ENCODE measurements around the gene CPTP. TPM values are rescaled to one million over a fixed set of nuclear protein-coding genes. Genes with fewer than 3 reads are reported as not detected.
A peak's percentile ranks its signal among the peaks of the same experiment; 100 is the strongest.

CPTP gene
- total and polyA plus RNA-seq, 10 of the 15 experiments (the other 5 are each of a cell fraction or from before 2014, with no cell fraction given), result 0.06 to 24.3 (median 10.0) TPM

DNA sequence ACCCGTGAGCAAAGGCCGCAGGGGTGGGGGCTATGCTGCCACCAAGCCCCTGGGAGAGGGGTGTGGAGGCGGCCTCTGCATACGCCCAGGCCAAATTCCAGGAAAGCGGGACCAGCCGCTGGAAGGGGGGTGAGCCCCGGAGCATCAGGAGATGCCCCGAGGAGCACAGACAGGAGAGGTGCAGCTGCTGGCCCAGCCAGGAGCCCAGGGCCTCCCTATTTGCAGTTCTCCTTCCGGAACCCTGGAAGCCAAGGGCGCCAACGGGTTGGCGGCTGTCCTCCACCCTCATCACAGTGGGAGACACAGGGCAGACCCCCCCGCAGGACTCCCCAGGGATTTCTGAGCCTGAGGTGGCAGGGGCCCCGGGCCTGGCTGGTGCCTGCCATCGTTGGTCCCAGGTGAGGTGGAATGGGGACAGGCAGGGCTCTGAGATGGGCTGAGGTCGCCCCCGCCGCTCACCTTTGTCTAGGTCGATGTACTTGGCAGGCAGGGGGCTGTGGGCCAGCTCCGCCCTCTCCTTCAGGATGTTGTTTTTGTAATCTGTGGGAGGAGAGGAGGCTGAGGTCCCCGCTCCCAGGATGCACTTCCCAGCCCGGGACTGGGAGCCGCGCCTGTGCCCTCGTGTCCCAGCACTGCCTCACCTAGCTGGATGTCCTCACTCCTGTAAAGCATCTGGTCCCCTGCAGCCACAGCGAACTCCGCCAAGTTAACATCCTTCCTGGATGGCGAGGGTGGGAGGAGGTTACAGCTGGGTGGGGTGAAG, 29.0 kb downstream of the CPTP start (continued):
- TF ChIP-seq, protein P1, sequence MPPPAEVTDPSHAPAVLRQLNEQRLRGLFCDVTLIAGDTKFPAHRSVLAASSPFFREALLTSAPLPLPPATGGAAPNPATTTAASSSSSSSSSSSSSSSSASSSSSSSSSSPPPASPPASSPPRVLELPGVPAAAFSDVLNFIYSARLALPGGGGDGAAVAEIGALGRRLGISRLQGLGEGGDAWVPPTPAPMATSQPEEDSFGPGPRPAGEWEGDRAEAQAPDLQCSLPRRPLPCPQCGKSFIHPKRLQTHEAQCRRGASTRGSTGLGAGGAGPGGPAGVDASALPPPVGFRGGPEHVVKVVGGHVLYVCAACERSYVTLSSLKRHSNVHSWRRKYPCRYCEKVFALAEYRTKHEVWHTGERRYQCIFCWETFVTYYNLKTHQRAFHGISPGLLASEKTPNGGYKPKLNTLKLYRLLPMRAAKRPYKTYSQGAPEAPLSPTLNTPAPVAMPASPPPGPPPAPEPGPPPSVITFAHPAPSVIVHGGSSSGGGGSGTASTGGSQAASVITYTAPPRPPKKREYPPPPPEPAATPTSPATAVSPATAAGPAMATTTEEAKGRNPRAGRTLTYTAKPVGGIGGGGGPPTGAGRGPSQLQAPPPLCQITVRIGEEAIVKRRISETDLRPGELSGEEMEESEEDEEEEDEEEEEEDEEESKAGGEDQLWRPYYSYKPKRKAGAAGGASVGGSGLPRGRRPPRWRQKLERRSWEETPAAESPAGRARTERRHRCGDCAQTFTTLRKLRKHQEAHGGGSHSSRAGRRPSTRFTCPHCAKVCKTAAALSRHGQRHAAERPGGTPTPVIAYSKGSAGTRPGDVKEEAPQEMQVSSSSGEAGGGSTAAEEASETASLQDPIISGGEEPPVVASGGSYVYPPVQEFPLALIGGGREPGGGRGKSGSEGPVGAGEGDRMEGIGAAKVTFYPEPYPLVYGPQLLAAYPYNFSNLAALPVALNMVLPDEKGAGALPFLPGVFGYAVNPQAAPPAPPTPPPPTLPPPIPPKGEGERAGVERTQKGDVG (CRISPR knock-in tag; IDR thresholded peaks at IDR 0.05), result no peak

DNA sequence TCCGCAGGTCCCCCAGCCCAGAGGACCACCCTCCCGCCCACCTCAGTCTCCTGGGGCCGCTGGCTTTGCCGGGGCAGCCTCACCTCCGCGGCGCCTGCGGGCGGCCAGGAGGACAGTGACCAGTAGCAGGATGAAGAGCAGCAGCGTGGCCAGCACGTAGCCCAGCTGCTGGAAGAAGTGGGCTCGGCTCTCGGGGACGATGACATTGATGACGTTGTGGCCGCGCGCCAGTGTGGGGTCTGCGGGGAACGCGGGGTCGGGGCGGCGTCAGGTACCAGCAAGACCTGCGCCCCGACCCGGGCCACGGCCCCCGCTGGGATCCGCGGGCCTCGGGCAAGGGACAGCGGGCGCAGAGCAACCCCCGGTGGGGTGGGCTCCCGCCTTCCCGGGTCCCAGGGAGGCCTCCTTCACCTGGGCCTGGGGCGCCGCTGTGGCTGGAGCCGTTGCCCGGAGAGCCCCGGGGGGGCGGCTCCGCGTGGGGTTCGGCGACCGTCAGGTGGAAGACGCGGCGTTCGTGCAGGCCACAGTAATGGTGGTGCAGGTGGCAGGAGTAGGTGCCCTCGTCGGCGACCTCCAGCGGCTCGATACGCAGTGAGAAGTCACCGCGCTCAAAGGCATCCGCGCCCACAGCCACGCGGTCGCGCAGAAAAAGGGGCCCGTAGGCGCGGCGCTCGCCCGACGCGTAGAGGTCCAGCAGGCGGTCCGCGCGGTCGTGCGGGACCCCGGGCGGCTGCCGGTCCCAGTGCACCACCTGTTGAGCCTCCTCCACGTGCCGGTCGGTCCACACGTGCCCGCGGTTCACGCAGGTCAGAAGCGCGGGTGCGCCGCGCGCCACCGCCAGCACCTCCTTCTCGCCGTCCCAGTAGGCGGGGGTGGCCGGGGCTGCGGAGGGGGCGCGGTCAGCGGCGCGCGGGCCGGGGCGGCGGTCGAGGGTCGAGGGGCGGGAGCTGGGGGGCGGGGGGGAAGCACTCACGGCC, 30.0 kb downstream of the CPTP start:
- H3K79me2 ChIP-seq (ENCODE audit: control insufficient read depth, insufficient read depth, low read length), result no peaks in the 10 kb centered on the region
- H3K27ac ChIP-seq (ENCODE audit: control insufficient read depth, insufficient read depth), result no peak overlapping the region
- intact Hi-C loops (cut with micrococcal nuclease; ENCODE audit: unreplicated experiment) (no loop called here), in situ Hi-C loops (cut with MboI) (no loop called here)
- ChIA-PET POLR2A (no interaction called here), CTCF (no interaction called here), RAD21 (ENCODE audit: unreplicated experiment) (no interaction called here), SMC1A (ENCODE audit: uncharacterized antibody, unreplicated experiment) (no interaction called here)
- TF ChIP-seq BHLHE40 (IDR thresholded peaks at IDR 0.05; ENCODE audit: borderline replicate concordance in 1 of 2, low read depth in 2 of 2, low read length in 1 of 2) (peak in 1 of 2 experiments; percentile 72; a peak in 2 of 4 replicates), MYC (IDR thresholded peaks at IDR 0.05; ENCODE audit: insufficient read depth, insufficient read length, insufficient replicate concordance, low read length, severe bottlenecking) (no peak), EED (IDR thresholded peaks at IDR 0.05; ENCODE audit: low read depth) (no peak), JUND (IDR thresholded peaks at IDR 0.05; ENCODE audit: low read depth, low read length) (no peak), SUZ12 (IDR thresholded peaks at IDR 0.05; ENCODE audit: unreplicated experiment) (peak; percentile 62), STAT1 (conservative IDR thresholded peaks at IDR 0.05) (no peak), HDGF (IDR thresholded peaks at IDR 0.05) (no peak), CHD2 (IDR thresholded peaks at IDR 0.05; ENCODE audit: borderline replicate concordance, low read depth, low read length) (no peak)
- TF ChIP-seq, protein P2, sequence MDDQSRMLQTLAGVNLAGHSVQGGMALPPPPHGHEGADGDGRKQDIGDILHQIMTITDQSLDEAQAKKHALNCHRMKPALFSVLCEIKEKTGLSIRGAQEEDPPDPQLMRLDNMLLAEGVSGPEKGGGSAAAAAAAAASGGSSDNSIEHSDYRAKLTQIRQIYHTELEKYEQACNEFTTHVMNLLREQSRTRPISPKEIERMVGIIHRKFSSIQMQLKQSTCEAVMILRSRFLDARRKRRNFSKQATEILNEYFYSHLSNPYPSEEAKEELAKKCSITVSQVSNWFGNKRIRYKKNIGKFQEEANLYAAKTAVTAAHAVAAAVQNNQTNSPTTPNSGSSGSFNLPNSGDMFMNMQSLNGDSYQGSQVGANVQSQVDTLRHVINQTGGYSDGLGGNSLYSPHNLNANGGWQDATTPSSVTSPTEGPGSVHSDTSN (IDR thresholded peaks at IDR 0.05; ENCODE audit: insufficient replicate concordance, low read depth, low read length), result no peak
- no TSS peak for BruUV-seq (replicated peaks)
- no peaks in the 10 kb centered on the region for H3K9me3 ChIP-seq (replicated peaks; ENCODE audit: control insufficient read depth, insufficient read depth, low read length)
- no peak overlapping the region for H2AFZ ChIP-seq (ENCODE audit: control insufficient read depth, low read depth, low read length)
- H3K27me3 ChIP-seq (replicated peaks in 1 of 2; ENCODE audit: control insufficient read depth in 2 of 2, insufficient read depth in 2 of 2, low read length in 1 of 2), result peaks cover 0 to 3% of the 10 kb centered on the region in 2 experiments; a peak in 2 of 4 replicates
- H3K4me1 ChIP-seq (ENCODE audit: control insufficient read depth, insufficient read depth, low read length), result peaks cover 5% of the 10 kb centered on the region
- no peak for DNase-seq (ENCODE audit: low read depth, low spot score)
- no peak overlapping the region for H3K9ac ChIP-seq (ENCODE audit: control insufficient read depth, insufficient read depth, low read length)
- no peak overlapping the region for H3K4me2 ChIP-seq (ENCODE audit: control insufficient read depth, insufficient read depth)
- FAIRE-seq, result no peak
- no peak overlapping the region for H3K4me3 ChIP-seq
- ATAC-seq, result no peak
- 55% methylated on average over 78 of the region's 116 CpGs for WGBS (ENCODE audit: insufficient coverage, insufficient replicate concordance, low lambda C conversion rate, missing lambda C conversion rate)
- H4K20me1 ChIP-seq (ENCODE audit: control insufficient read depth, insufficient read depth), result no peaks in the 10 kb centered on the region
- no peaks in the 10 kb centered on the region for H3K36me3 ChIP-seq (ENCODE audit: control insufficient read depth in 2 of 2, insufficient read depth in 2 of 2, low read length in 1 of 2)

All from GM12878 (cell line).